ENCODE measurements around the gene IP6K1. TPM values are rescaled to one million over a fixed set of nuclear protein-coding genes. Genes with fewer than 3 reads are reported as not detected.
"Not testable (repeated sequence)": the region's sequence is repeated elsewhere in the genome, so short reads cannot be mapped to it uniquely, and the experiment has no call there.

The IP6K1 gene
- total and polyA plus RNA-seq, 12 donors: 12.3 to 73.9 (median 44.2) TPM

DNA sequence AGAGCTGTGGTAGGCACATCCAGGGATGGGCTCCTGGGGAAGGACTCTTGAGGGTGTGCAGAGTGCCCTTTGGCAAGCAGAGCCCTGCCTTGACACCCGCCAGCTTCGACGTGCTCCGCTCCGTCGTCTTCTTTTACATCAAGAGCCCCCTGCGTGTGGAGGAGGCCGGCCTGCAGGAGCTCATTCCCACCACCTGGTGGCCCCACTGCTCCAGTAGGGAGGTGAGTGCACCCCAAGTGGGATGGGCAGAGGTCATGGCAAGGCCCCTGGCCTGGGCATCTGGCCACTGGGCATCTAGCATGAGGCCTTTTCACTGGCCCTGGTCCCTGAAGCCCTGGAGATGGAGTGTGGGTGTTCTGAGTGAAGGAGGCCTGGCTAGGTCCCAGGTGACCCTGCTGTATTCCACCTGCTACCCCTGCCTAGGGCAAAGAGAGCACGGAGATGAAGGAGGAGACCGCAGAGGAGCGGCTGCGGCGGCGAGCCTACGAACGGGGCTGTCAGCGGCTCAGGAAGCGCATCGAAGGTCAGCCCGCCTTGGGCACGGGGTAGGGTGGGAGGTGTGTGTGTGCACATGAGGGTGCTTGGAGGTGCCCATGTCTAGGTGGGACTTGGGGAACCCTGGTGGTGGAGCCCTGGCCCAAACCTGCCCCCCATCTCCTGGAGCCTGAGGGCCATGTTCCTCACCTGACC, 84.8 kb downstream of the IP6K1 start:
- WGBS, 4 donors: 83 to 88% (median 86%) methylated on average over 15 to 21 of the region's 21 CpGs
- Histone ChIP-seq H3K4me3 (no peak overlapping the region), H3K27ac (no peak overlapping the region), H3K36me3 (replicated peaks in 1 of 2) (peaks cover 0 to 71% of the 10 kb centered on the region in 2 donors), H3K4me1 (replicated peaks in 1 of 2) (no peaks in the 10 kb centered on the region), H3K9me3 (replicated peaks in 1 of 3) (no peaks in the 10 kb centered on the region), H3K27me3 (no peaks in the 10 kb centered on the region)
- intact Hi-C loops (cut with DNase I): loop anchor here in 1 of 2 donors (10.0 kb wide), 1 partner anchor 133 kb away; no protein-coding TSS in a partner anchor
- no peak for DNase-seq
- TF ChIP-seq POLR2A (IDR thresholded peaks at IDR 0.05): no peak
- TF ChIP-seq, protein P1, sequence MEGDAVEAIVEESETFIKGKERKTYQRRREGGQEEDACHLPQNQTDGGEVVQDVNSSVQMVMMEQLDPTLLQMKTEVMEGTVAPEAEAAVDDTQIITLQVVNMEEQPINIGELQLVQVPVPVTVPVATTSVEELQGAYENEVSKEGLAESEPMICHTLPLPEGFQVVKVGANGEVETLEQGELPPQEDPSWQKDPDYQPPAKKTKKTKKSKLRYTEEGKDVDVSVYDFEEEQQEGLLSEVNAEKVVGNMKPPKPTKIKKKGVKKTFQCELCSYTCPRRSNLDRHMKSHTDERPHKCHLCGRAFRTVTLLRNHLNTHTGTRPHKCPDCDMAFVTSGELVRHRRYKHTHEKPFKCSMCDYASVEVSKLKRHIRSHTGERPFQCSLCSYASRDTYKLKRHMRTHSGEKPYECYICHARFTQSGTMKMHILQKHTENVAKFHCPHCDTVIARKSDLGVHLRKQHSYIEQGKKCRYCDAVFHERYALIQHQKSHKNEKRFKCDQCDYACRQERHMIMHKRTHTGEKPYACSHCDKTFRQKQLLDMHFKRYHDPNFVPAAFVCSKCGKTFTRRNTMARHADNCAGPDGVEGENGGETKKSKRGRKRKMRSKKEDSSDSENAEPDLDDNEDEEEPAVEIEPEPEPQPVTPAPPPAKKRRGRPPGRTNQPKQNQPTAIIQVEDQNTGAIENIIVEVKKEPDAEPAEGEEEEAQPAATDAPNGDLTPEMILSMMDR (IDR thresholded peaks at IDR 0.05): peak in 3 of 6 experiments; percentile 9 to 29 (median 16)

DNA sequence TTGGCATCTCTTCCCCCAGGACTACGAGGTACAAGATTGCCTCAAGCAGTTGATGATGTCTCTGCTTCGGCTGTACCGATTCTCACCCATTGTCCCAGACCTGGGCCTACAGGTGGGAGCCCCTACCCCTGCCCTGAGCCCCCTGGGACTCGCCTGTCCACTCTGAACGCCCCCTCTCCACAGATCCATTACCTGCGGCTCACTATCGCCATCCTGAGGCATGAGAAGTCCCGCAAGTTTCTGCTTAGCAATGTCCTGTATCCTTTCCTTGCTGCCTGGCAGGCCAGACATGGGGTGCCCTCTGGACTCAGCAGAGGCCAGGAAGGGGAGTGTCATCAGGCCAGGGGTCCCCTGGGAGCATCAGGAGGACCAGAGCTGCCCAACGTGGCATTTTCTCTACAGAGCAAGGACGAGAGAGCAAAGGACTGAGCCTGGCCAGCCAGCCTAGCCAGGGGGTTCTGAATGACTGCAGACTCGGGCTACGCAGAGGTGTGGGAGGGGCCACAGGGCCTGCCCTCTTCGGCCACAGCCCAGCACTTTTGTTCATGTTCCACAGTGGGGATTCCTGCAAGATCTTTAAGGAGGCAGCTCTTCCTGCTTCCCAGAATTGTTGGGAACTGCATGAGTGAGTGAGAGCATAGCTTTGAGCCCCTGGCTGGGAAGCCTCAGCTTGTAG, 85.8 kb downstream of the IP6K1 start:
- H3K9me3 ChIP-seq (replicated peaks in 1 of 3): no peaks in the 10 kb centered on the region
- no peak overlapping the region for H3K4me3 ChIP-seq
- peaks cover 0 to 64% of the 10 kb centered on the region in 2 donors for H3K36me3 ChIP-seq (replicated peaks in 1 of 2)
- no peak overlapping the region for H3K27ac ChIP-seq
- H3K27me3 ChIP-seq: no peaks in the 10 kb centered on the region
- 78 to 87% (median 83%) methylated on average over 10 to 13 of the region's 13 CpGs for WGBS, 4 donors
- DNase-seq: no peak
- TF ChIP-seq, protein P1 (IDR thresholded peaks at IDR 0.05): no peak
- TF ChIP-seq POLR2A (IDR thresholded peaks at IDR 0.05): no peak
- intact Hi-C loops (cut with DNase I): loop anchor here in 1 of 2 donors (10.0 kb wide), 1 partner anchor 134 kb away; no protein-coding TSS in a partner anchor
- H3K4me1 ChIP-seq (replicated peaks in 1 of 2): no peaks in the 10 kb centered on the region

DNA sequence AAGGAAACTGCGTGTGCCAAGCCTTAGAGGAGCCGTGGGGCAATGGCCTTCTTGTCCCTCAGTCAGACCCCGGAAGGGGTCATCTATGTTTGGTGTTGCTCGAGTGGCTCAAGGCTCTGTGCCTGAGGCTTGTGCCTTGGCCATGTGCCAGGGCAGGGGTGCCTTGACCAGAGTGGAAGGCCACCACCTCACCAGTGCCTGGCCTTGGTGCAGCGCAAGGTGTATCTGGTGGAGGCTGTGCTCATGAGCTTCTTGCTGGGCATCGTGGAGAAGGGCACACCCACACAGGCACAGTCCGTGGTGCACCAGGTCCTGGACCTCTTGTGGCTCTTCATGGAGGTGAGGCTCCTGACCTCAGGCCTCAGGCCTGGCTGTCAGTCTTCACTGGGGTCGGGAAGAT, 86.3 kb downstream of the IP6K1 start:
- no peak for DNase-seq
- no peaks in the 10 kb centered on the region for H3K9me3 ChIP-seq (replicated peaks in 1 of 3)
- no peak for TF ChIP-seq POLR2A (IDR thresholded peaks at IDR 0.05)
- intact Hi-C loops (cut with DNase I): loop anchor here in 1 of 2 donors (10.0 kb wide), 1 partner anchor 135 kb away; no protein-coding TSS in a partner anchor
- H3K36me3 ChIP-seq (replicated peaks in 1 of 2): peaks cover 0 to 59% of the 10 kb centered on the region in 2 donors
- H3K27me3 ChIP-seq: no peaks in the 10 kb centered on the region
- H3K4me1 ChIP-seq (replicated peaks in 1 of 2): no peaks in the 10 kb centered on the region
- WGBS, 4 donors: 66 to 72% (median 69%) methylated on average over 4 to 8 of the region's 8 CpGs
- H3K27ac ChIP-seq: no peak overlapping the region
- H3K4me3 ChIP-seq: no peak overlapping the region

DNA sequence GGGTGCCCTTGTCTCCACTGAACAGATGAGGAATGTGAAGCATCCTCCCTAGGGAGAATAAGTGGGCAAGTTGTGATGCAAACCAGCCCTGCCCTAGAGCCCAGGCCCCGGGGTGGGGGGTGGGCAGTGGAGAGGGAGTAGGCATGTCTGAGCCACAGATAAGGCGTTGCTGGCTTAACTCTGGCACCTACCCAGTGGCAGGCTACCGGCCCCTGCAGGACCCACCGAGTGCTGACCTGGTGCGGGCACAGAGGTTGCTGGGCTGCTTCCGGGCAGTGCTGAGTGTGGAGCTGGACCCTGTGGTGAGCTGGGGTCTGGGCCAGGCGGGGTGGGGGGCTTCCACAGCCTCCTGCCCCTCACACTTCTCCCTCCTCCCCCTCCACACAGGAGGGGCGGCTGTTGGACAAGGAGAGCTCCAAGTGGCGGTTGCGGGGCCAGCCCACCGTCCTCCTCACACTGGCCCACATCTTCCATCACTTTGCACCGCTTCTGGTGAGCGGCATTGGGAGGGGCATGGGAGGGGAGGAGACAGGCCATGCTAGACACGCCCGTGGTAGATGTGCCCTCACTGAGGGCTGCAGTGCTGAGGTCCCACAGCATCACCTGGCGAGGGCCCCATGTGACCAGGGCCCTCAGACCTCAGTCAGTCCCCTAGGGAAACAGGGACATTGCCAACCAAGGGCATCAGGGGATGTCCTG, 86.9 kb downstream of the IP6K1 start:
- Histone ChIP-seq H3K4me3 (no peak overlapping the region), H3K27me3 (no peaks in the 10 kb centered on the region), H3K27ac (no peak overlapping the region), H3K9me3 (replicated peaks in 1 of 3) (no peaks in the 10 kb centered on the region), H3K36me3 (replicated peaks in 1 of 2) (peaks cover 0 to 54% of the 10 kb centered on the region in 2 donors), H3K4me1 (replicated peaks in 1 of 2) (no peaks in the 10 kb centered on the region)
- intact Hi-C loops (cut with DNase I): no loop called here
- no peak for TF ChIP-seq POLR2A (IDR thresholded peaks at IDR 0.05)
- TF ChIP-seq, protein P1 (IDR thresholded peaks at IDR 0.05): no peak
- no peak for DNase-seq
- 91 to 96% (median 94%) methylated on average over 11 to 16 of the region's 16 CpGs for WGBS, 4 donors

DNA sequence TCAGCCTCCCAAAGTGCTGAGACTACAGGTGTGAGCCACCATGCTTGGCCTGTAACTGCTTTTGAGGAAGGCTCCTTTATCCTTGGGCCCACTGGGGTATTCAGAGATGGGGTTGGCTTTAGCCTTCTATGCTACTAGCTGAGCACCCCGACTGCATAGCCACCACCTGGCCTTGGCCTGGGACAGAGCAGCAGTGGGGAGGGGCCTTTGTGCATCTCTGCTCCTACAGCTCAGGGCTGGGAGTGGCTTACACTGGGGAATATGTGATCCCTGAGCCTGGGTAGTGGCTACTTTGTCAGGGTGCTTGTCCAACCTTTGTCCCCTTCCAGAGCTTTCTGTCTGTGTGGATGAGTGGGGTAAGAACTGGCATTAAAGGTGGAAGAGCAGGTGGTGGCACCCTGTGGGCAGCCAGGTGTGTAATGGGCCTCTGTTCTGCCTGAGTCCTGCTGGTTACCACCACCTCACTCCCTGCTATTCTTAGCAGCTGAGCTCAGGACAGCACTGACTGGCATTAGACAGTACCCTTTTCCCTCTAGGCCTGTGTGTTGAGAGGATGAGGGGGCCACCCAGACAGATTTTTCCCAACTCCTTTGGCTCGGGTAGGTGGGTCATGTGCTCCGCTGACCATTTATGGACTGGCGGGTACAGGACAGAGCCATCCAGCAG, 90.9 kb downstream of the IP6K1 start:
- H3K9me3 ChIP-seq (replicated peaks in 1 of 3); DNase-seq; intact Hi-C loops (cut with DNase I); H3K27me3 ChIP-seq; H3K4me3 ChIP-seq; H3K27ac ChIP-seq: not testable (repeated sequence)
- Histone ChIP-seq H3K4me1 (replicated peaks in 1 of 2) (peaks cover 0 to 10% of the 10 kb centered on the region in 2 donors), H3K36me3 (replicated peaks in 1 of 2) (peaks cover 0 to 26% of the 10 kb centered on the region in 2 donors)
- 44 to 90% (median 82%) methylated on average over 1 to 4 of the region's 4 CpGs for WGBS, 4 donors

DNA sequence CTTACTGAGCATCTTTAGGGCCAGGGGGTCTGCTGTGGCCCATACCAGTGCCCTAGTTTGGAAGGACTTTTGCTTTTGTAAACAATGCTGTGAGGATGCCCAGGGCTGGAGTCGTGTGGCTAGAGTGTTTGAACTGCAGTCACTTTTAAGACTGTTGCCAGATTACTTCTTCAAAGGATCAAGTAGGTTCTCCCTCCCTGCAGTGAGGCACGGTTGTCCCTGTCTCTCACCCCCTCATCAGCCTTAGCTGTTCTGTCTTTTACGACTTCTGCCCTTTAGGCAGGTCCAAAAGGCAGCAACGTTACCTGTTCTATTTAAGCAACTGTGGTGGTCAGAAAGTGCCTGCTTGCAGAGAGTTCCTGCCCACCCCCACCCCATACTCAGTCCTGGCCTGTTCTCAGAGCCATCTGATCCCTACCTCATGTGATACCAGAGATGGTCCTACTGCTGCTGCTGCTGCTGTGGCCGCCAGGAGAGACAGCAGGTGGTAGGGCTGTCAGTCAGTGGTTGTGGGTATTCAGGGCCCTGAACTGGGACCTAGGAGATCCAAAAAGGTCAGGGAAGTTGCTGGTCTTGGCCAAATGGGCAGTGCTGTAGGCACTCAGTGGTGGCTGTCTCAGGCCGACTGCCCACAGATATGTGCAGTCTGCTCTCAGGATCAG, 91.8 kb downstream of the IP6K1 start:
- intact Hi-C loops (cut with DNase I): not testable (repeated sequence)

More for the DNA sequence above, 91.8 kb downstream of the IP6K1 start:
- not testable (repeated sequence) for H3K27ac ChIP-seq; H3K27me3 ChIP-seq; DNase-seq; H3K4me3 ChIP-seq; H3K9me3 ChIP-seq (replicated peaks in 1 of 3)
- 61 to 75% (median 74%) methylated on average over 5 to 6 of the region's 6 CpGs for WGBS, 4 donors
- H3K36me3 ChIP-seq (replicated peaks in 1 of 2): peaks cover 0 to 18% of the 10 kb centered on the region in 2 donors
- H3K4me1 ChIP-seq (replicated peaks in 1 of 2): peaks cover 5 to 16% of the 10 kb centered on the region in 2 donors
